NCI-H2081 treated with DMSO at 0.1 percent for 48 hours (cell line): ENCODE data around the gene CEACAM20.
A peak's percentile ranks its signal among the peaks of the same experiment; 100 is the strongest.
"Not testable (repeated sequence)": the region's sequence is repeated elsewhere in the genome, so short reads cannot be mapped to it uniquely, and the experiment has no call there.

Source experiments
- DNase-seq: peaks from one replicate; lab custom pipeline; 2025; lab: John Stamatoyannopoulos, UW

Gene CEACAM20

GRCh38 chr19:44548736-44549135 lies 19.3 kb upstream of the CEACAM20 start:
- DNase-seq: no peak

- DNase-seq: no peak
Measured at GRCh38 chr19:44544031-44544430, 14.6 kb upstream of the CEACAM20 start.

- DNase-seq: no peak
Measured at GRCh38 chr19:44542671-44543070, 13.2 kb upstream of the CEACAM20 start.

- DNase-seq: no peak
Measured at GRCh38 chr19:44540736-44541135, 11.3 kb upstream of the CEACAM20 start.

GRCh38 chr19:44539991-44540390 lies 10.5 kb upstream of the CEACAM20 start:
- no peak for DNase-seq

GRCh38 chr19:44539236-44539826 lies 9.9 kb upstream of the CEACAM20 start:
- DNase-seq: no peak

- DNase-seq: not testable (repeated sequence)
Measured at GRCh38 chr19:44535361-44535760, 5.9 kb upstream of the CEACAM20 start.

GRCh38 chr19:44532819-44533218 lies 3.3 kb upstream of the CEACAM20 start:
- DNase-seq: no peak

- DNase-seq: no peak
Measured at GRCh38 chr19:44530777-44531176, 1.3 kb upstream of the CEACAM20 start.

- no peak for DNase-seq
Measured at GRCh38 chr19:44527554-44527953, 1.9 kb downstream of the CEACAM20 start.

GRCh38 chr19:44525721-44526430 lies 3.6 kb downstream of the CEACAM20 start:
- DNase-seq: no peak

- no peak for DNase-seq
Measured at GRCh38 chr19:44521370-44521769, 8.1 kb downstream of the CEACAM20 start.

- DNase-seq: no peak
Measured at GRCh38 chr19:44517146-44517545, 12.3 kb downstream of the CEACAM20 start.

GRCh38 chr19:44515907-44516306 lies 13.6 kb downstream of the CEACAM20 start:
- DNase-seq: no peak

GRCh38 chr19:44515031-44515430 lies 14.4 kb downstream of the CEACAM20 start:
- DNase-seq: no peak

GRCh38 chr19:44512326-44513298 lies 16.9 kb downstream of the CEACAM20 start:
- DNase-seq: peak; percentile 7

- no peak for DNase-seq
Measured at GRCh38 chr19:44509478-44509877, 20.0 kb downstream of the CEACAM20 start.

- DNase-seq: peak; percentile 69
Measured at GRCh38 chr19:44499962-44500949, 29.2 kb downstream of the CEACAM20 start, which contains the start of gene ZNF180. Gene ZNF180 (minus strand): TSS chr19:44500522. CDS start chr19:44497334, 3,188 bp downstream.

GRCh38 chr19:44499559-44499958 lies 29.9 kb downstream of the CEACAM20 start:
- DNase-seq: no peak

- DNase-seq: no peak
Measured at GRCh38 chr19:44498988-44499387, 30.5 kb downstream of the CEACAM20 start.

GRCh38 chr19:44496711-44497110 lies 32.8 kb downstream of the CEACAM20 start:
- no peak for DNase-seq
